Activated CD8-positive, alpha-beta T cell treated with anti-CD3 and anti-CD28 coated beads for 36 hours (primary cell): ENCODE data around the gene NOCT. TPM values are rescaled to one million over a fixed set of nuclear protein-coding genes. Genes with fewer than 3 reads are reported as not detected.
"Not testable (repeated sequence)": the region's sequence is repeated elsewhere in the genome, so short reads cannot be mapped to it uniquely, and the experiment has no call there.

Experiments
- ATAC-seq: fragments of 200-7000 bp; cut with Tn5 transposase; one replicate; pipeline ENCODE4 v1.10.0; 2021; ENCODE audit warnings: mild to moderate bottlenecking, moderate library complexity
- CTCF ChIA-PET: fragments of 350-600 bp; sonication (Branson Sonifier 250); formaldehyde crosslinking; loops from one replicate; lab custom pipeline; 2021; ENCODE audit warnings: antibody characterized with exemption; lab: Charles Lee
- POLR2A ChIA-PET: fragments of 350-600 bp; sonication (Branson Sonifier 250); formaldehyde crosslinking; loops from one replicate; lab custom pipeline; 2021; ENCODE audit warnings: antibody characterized with exemption; lab: Charles Lee
- DNase-seq: peaks from one replicate; pipeline ENCODE4 v3.0.0-alpha.2; 2020
- H3K27ac Mint-ChIP-seq: one replicate; pipeline ENCODE4 v1.8.0; 2021; ENCODE audit warnings: mild to moderate bottlenecking, mixed read lengths
- H3K27me3 Mint-ChIP-seq: one replicate; pipeline ENCODE4 v1.8.0; 2021; ENCODE audit warnings: mixed read lengths
- H3K36me3 Mint-ChIP-seq: one replicate; pipeline ENCODE4 v1.8.0; 2021; ENCODE audit warnings: low read depth, mixed read lengths
- H3K4me1 Mint-ChIP-seq: one replicate; pipeline ENCODE4 v1.8.0; 2021; ENCODE audit warnings: low read depth, mixed read lengths
- H3K4me3 Mint-ChIP-seq: one replicate; pipeline ENCODE4 v1.8.0; 2021; ENCODE audit warnings: mild to moderate bottlenecking, moderate library complexity, mixed read lengths
- H3K9me3 Mint-ChIP-seq: one replicate; pipeline ENCODE4 v1.8.0; 2021; ENCODE audit warnings: mixed read lengths
- intact Hi-C: fragments of 100-400 bp; cut with micrococcal nuclease; formaldehyde crosslinking; loops from one replicate; pipeline ENCODE4 v1.10.0; 2022
- total RNA-seq, 2 experiments: library from RNA; stranded (reverse); gene quantifications; one replicate each; pipeline ENCODE4 v1.2.3, GENCODE V29; 2021
- TF ChIP-seq, protein P1 (sequence below): fragments of 200-600 bp; IDR thresholded peaks from one replicate; pipeline ENCODE4 v1.8.0; 2022; ENCODE audit warnings: antibody characterized with exemption, mild to moderate bottlenecking

Gene NOCT
- total RNA-seq, 2 experiments from 2014 or later: 21.5 to 24.9 TPM

DNA sequence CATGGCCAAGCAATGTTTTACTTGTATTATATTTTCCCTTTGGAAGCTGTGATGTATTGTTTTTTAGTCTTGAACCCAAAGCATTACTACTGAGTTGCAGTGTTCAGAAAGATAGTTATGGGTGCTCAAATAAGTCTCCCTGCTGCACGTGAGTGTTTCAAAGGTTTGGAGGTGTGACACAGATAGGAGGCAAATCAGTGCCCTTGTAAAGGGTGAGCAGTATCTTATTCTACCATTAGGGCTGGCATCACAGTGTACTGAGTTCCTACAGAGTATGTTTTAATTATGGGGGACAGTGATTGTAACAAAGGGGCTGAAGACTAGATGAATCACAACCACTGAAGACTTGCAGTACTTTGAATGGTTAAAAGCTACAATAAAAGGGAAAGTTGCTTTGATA lies 38.3 kb downstream of the NOCT start:
- ChIA-PET CTCF (interaction anchor here (1.5 to 4.2 kb wide), 2 partner anchors 10 to 23 kb away, joined by 4 to 36 read pairs; no protein-coding TSS in a partner anchor), POLR2A (no interaction called here)
- ATAC-seq (no peak), DNase-seq (no peak)
- intact Hi-C loops: no loop called here
- TF ChIP-seq, protein P1, sequence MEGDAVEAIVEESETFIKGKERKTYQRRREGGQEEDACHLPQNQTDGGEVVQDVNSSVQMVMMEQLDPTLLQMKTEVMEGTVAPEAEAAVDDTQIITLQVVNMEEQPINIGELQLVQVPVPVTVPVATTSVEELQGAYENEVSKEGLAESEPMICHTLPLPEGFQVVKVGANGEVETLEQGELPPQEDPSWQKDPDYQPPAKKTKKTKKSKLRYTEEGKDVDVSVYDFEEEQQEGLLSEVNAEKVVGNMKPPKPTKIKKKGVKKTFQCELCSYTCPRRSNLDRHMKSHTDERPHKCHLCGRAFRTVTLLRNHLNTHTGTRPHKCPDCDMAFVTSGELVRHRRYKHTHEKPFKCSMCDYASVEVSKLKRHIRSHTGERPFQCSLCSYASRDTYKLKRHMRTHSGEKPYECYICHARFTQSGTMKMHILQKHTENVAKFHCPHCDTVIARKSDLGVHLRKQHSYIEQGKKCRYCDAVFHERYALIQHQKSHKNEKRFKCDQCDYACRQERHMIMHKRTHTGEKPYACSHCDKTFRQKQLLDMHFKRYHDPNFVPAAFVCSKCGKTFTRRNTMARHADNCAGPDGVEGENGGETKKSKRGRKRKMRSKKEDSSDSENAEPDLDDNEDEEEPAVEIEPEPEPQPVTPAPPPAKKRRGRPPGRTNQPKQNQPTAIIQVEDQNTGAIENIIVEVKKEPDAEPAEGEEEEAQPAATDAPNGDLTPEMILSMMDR: no peak
- no peaks in the 10 kb centered on the region for H3K27me3 Mint-ChIP-seq
- peaks cover 13% of the 10 kb centered on the region for H3K4me1 Mint-ChIP-seq
- no peaks in the 10 kb centered on the region for H3K9me3 Mint-ChIP-seq
- no peak overlapping the region for H3K4me3 Mint-ChIP-seq
- no peak overlapping the region for H3K27ac Mint-ChIP-seq
- peaks cover 32% of the 10 kb centered on the region for H3K36me3 Mint-ChIP-seq

DNA sequence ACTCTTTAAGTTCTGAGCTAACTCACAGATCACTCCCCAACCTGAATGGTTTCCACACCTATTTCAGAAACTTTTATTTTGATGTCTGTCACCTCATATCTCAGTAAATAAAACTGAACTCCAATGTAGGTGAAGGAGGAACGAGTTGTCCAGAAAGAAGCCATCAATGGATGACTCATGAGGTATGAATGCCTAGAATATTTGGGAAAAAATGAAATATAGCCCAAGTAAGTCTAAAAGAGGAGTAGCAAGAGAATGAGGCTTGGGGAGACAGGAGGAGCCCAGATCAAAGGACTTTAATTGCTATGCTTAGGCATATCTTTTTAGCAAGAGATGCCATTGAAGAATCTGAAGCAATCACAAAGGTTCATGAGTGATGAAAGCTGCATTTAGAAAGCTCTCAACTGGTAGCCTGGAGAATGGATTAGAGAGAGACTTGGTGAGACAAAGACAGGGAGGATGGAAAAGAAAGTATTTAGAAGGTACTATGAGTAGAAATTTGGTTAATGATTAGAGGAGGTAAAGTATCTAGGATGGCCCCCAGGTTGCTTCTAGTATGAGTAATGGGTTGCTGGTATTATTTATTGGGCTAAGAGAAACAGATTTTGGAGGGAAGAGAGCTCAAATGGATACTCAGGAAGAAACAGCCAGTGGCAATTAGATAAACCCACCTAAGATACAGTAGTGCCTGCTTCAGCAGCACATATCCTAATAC lies 39.4 kb downstream of the NOCT start:
- Mint-ChIP-seq H3K27me3 (no peaks in the 10 kb centered on the region), H3K27ac (no peak overlapping the region), H3K9me3 (no peaks in the 10 kb centered on the region), H3K36me3 (peaks cover 33% of the 10 kb centered on the region), H3K4me3 (no peak overlapping the region), H3K4me1 (peaks cover 13% of the 10 kb centered on the region)
- DNase-seq: no peak
- intact Hi-C loops: no loop called here
- TF ChIP-seq, protein P1: no peak
- ChIA-PET CTCF (interaction anchor here (4.2 kb wide), 1 partner anchor 24 kb away, joined by 36 read pairs; no protein-coding TSS in a partner anchor), POLR2A (no interaction called here)
- ATAC-seq: no peak

GRCh38 chr4:139059026-139059425 lies 43.4 kb downstream of the NOCT start:
- POLR2A ChIA-PET: interaction anchor here (1.3 kb wide), 1 partner anchor 14 kb away, joined by 3 read pairs; no protein-coding TSS in a partner anchor
- H3K27ac Mint-ChIP-seq, H3K4me3 Mint-ChIP-seq, H3K27me3 Mint-ChIP-seq, CTCF ChIA-PET, H3K9me3 Mint-ChIP-seq, DNase-seq, intact Hi-C loops, ATAC-seq: not testable (repeated sequence)
- Mint-ChIP-seq H3K4me1 (peaks cover 13% of the 10 kb centered on the region), H3K36me3 (peaks cover 44% of the 10 kb centered on the region)

DNA sequence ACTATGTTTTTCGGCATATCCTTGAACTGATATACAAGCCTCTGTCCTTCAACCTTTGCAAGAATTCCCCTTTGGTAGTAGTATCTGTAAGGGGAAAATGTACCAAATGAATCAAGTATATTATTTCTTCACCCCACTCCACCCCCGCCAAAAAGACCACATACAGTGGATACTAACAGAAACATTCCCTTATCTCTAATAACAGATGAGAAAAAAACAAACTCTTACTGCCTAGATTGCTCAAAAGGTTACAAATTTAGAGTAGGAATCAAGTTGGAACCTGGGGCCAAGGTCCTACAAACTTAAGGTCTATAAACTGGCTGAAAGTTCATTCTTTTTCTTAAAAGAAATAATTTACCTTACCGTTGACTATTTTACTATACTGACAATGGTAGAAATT lies 45.0 kb downstream of the NOCT start:
- DNase-seq: no peak
- Mint-ChIP-seq H3K27me3 (no peaks in the 10 kb centered on the region), H3K4me1 (peaks cover 8% of the 10 kb centered on the region), H3K27ac (peak overlapping the region; percentile 36), H3K4me3 (no peak overlapping the region), H3K36me3 (peaks cover 46% of the 10 kb centered on the region), H3K9me3 (no peaks in the 10 kb centered on the region)
- intact Hi-C loops: no loop called here
- TF ChIP-seq, protein P1: no peak
- ATAC-seq: no peak
- POLR2A ChIA-PET: no interaction called here
- CTCF ChIA-PET: no interaction called here

- Mint-ChIP-seq H3K36me3 (peaks cover 12% of the 10 kb centered on the region), H3K4me3 (no peak overlapping the region), H3K9me3 (no peaks in the 10 kb centered on the region), H3K27ac (no peak overlapping the region), H3K4me1 (peaks cover 45% of the 10 kb centered on the region), H3K27me3 (no peaks in the 10 kb centered on the region)
- POLR2A ChIA-PET: interaction anchor here (0.9 kb wide), 2 partner anchors 8 to 60 kb away, joined by 3 read pairs; no protein-coding TSS in a partner anchor
- DNase-seq (no peak), ATAC-seq (peak; percentile 24)
- CTCF ChIA-PET: interaction anchor here (0.9 to 1.3 kb wide), 2 partner anchors 9 to 46 kb away, joined by 4 read pairs; no protein-coding TSS in a partner anchor
- TF ChIP-seq, protein P1: no peak
- intact Hi-C loops: no loop called here
These were observed 60.6 kb downstream of the NOCT start for GRCh38 chr4:139076016-139076744.
